K562 (cell line): Measurements from ENCODE around the gene DOK7. TPM values are rescaled to one million over a fixed set of nuclear protein-coding genes. Genes with fewer than 3 reads are reported as not detected.
A peak's percentile ranks its signal among the peaks of the same experiment; 100 is the strongest.

Source experiments
- ATAC-seq: fragments of 200-7000 bp; cut with Tn5 transposase; 3 replicates; pipeline ENCODE4 v1.9.1; 2020; ENCODE audit warnings: moderate library complexity
- BruUV-seq: library from RNA; stranded (reverse); fragments of 400-500 nt; replicated peaks from 2 replicates; lab custom pipeline; 2021; lab: Mats Ljungman, UMichigan
- CTCF ChIA-PET: fragments of 300-600 bp; formaldehyde crosslinking; extraction: SDS; loops from one replicate; lab custom pipeline; 2021; ENCODE audit warnings: low intra/inter-chr PET ratio; lab: Yijun Ruan, JAX
- POLR2A ChIA-PET: fragments of 300-600, 350-650 bp; sonication (Branson Sonifier 250); formaldehyde crosslinking; extraction: SDS; loops from one replicate; lab custom pipeline; 2021; ENCODE audit warnings: antibody characterized with exemption, inconsistent platforms; lab: Yijun Ruan, JAX
- DNase-seq, 4 experiments: peaks; one replicate each; pipeline versions ENCODE4 v3.0.0 to v3.0.0-alpha.2; 2011 to 2018; ENCODE audit warnings: low spot score in 3 of 4, mixed read lengths in 3 of 4; ENCODE audit errors: extremely low read depth in 1 of 4
- FAIRE-seq: peaks from 2 replicates; lab custom pipeline; 2011; peaks lifted over from hg19 to GRCh38; lab: Jason Lieb, UNC
- H2AFZ ChIP-seq: 2 replicates; pipeline ENCODE4 v1.6.0; 2011; ENCODE audit warnings: low read depth, low read length, control low read depth, inconsistent platforms
- H3K27ac ChIP-seq: fragments of 200-600 bp; 3 replicates; pipeline ENCODE4 v1.8.0; 2011; ENCODE audit warnings: low read depth, mild to moderate bottlenecking, control low read depth, inconsistent platforms, low read length, moderate library complexity, mixed read lengths; ENCODE audit errors: extremely low read depth
- H3K27me3 ChIP-seq, 2 experiments: fragments of 300-600 bp in 1 of 2; 2 replicates in 1 of 2; 3 replicates in 1 of 2; pipeline versions ENCODE4 v1.6.0 to v1.8.0; 2011; ENCODE audit warnings: inconsistent platforms in 2 of 2, low read length in 2 of 2, mild to moderate bottlenecking in 1 of 2, mixed read lengths in 1 of 2, moderate library complexity in 1 of 2; ENCODE audit not compliant: control insufficient read depth in 2 of 2, insufficient read depth in 2 of 2
- H3K36me3 ChIP-seq: fragments of 300-600 bp; 3 replicates; pipeline ENCODE4 v1.8.0; 2011; ENCODE audit warnings: mild to moderate bottlenecking, low read length, inconsistent platforms; ENCODE audit not compliant: control insufficient read depth, insufficient read depth
- H3K4me1 ChIP-seq, 2 experiments: fragments of 200-600 bp in 1 of 2; replicated peaks in 1 of 2; 2 replicates in 1 of 2; 3 replicates in 1 of 2; pipeline versions ENCODE4 v1.5.1 to v1.8.0; 2011; ENCODE audit warnings: inconsistent platforms in 2 of 2, low read length in 2 of 2, mild to moderate bottlenecking in 1 of 2, mixed read lengths in 1 of 2, moderate library complexity in 1 of 2; ENCODE audit not compliant: control insufficient read depth in 2 of 2, insufficient read depth in 2 of 2
- H3K4me2 ChIP-seq: 2 replicates; pipeline ENCODE4 v1.6.1; 2011; ENCODE audit warnings: low read length, control low read depth, inconsistent platforms, mixed read lengths; ENCODE audit not compliant: insufficient read depth
- H3K4me3 ChIP-seq: fragments of 200-600 bp; sonication (generic), shearing (Covaris generic); 2 replicates; pipeline ENCODE4 v1.5.1; 2016; ENCODE audit warnings: control low read depth, inconsistent platforms
- H3K79me2 ChIP-seq: fragments of 200-600 bp; 3 replicates; pipeline ENCODE4 v1.8.0; 2011; ENCODE audit warnings: low read length, inconsistent platforms; ENCODE audit not compliant: control insufficient read depth, insufficient read depth
- H3K9ac ChIP-seq, 2 experiments: 2 replicates each; pipeline versions ENCODE4 v1.6.0 to v1.6.1; 2011; ENCODE audit warnings: low read depth in 2 of 2, low read length in 2 of 2, control low read depth in 1 of 2, inconsistent platforms in 1 of 2, mild to moderate bottlenecking in 1 of 2, mixed read lengths in 1 of 2; ENCODE audit not compliant: insufficient read depth in 1 of 2
- H3K9me1 ChIP-seq: one replicate; pipeline ENCODE4 v1.6.0; 2011; ENCODE audit warnings: inconsistent platforms, mild to moderate bottlenecking, low read length, moderate library complexity; ENCODE audit not compliant: control insufficient read depth, insufficient read depth
- H3K9me3 ChIP-seq: replicated peaks from 2 replicates; pipeline ENCODE4 v1.5.1; 2011; ENCODE audit warnings: low read depth, low read length, inconsistent platforms; ENCODE audit not compliant: control insufficient read depth, insufficient read depth
- H4K20me1 ChIP-seq: replicated peaks from 2 replicates; pipeline ENCODE4 v1.6.1; 2011; ENCODE audit warnings: low read length, inconsistent platforms, mixed read lengths; ENCODE audit not compliant: control insufficient read depth, insufficient read depth
- BCL6 ChIP-seq: fragments of 250-450 bp; sonication (Bioruptor Pico); IDR thresholded peaks from 2 replicates; pipeline ENCODE4 v1.4.0; 2020
- HCFC1 ChIP-seq: IDR thresholded peaks from 2 replicates; pipeline ENCODE4 v1.6.1; 2012; ENCODE audit warnings: low read depth, low read length, improper control_type of control experiment
- KDM5B ChIP-seq: fragments of 200-600 bp; sonication (generic); IDR thresholded peaks from 2 replicates; pipeline ENCODE4 v1.6.1; 2012; ENCODE audit warnings: low read depth, mild to moderate bottlenecking, moderate library complexity, low read length, control low read depth, inconsistent platforms; ENCODE audit not compliant: insufficient replicate concordance
- MBD2 ChIP-seq: sonication (generic); IDR thresholded peaks from 2 replicates; pipeline ENCODE4 v1.6.1; 2016; ENCODE audit warnings: low read depth, borderline replicate concordance
- MCM7 ChIP-seq, 2 experiments: fragments of 450-650 bp; IDR thresholded peaks; 2 replicates each; pipeline ENCODE4 v1.6.1; 2016 to 2018
- POLR2H ChIP-seq: IDR thresholded peaks from 2 replicates; pipeline ENCODE4 v1.6.1; 2016; ENCODE audit warnings: missing genetic modification characterization, low read depth, mild to moderate bottlenecking, control low read depth, missing compliant biosample characterization, moderate library complexity
- ZNF830 ChIP-seq: fragments of 250-450 bp; sonication (Bioruptor Pico); IDR thresholded peaks from 2 replicates; pipeline ENCODE4 v1.5.0; 2021; ENCODE audit warnings: mild to moderate bottlenecking
- ZSCAN29 ChIP-seq: fragments of 450-650 bp; IDR thresholded peaks from 2 replicates; pipeline ENCODE4 v1.6.1; 2017
- WGBS: fragments of 100-300 bp; shearing (Covaris generic); methylation state at CpG from one replicate; pipeline ENCODE4 v1.1.6; 2016; ENCODE audit warnings: low coverage, mixed read lengths; ENCODE audit not compliant: insufficient coverage; ENCODE audit errors: missing lambda C conversion rate; 5-methylcytosine and 5-hydroxymethylcytosine counted together
- in situ Hi-C: fragments of 300-500 bp; cut with MboI; formaldehyde crosslinking; loops from 4 replicates; pipeline ENCODE4 v1.15.0; 2018; ENCODE audit warnings: inconsistent platforms, mixed read lengths
- intact Hi-C: fragments of 100-400 bp; cut with micrococcal nuclease; formaldehyde crosslinking; loops from 2 replicates; pipeline ENCODE4 v1.14.2; 2022
- polyA plus RNA-seq, 8 experiments: library from polyadenylated mRNA; depleted of rRNA in 4 of 8; stranded (reverse) in 5 of 8; unstranded in 3 of 8; fragments of >200 nt; fragmentation: Nextera tagmentation in 2 of 8; fragmentation: Illumina TruSeq in 1 of 8; extraction: Ambion mirVana in 2 of 8; extraction: Trizol in 1 of 8; gene quantifications; 2 replicates each; pipeline versions ENCODE4 v1.2.1 to v1.2.3, GENCODE V29; 2011 to 2014; ENCODE audit warnings: inconsistent platforms in 1 of 8, missing spikeins in 1 of 8
- total RNA-seq, 7 experiments: library from RNA; depleted of rRNA in 6 of 7; stranded (reverse); fragments of >200 nt in 6 of 7; fragmentation: Illumina TruSeq in 2 of 7; extraction: Trizol in 2 of 7; gene quantifications; 2 replicates each; pipeline versions ENCODE4 v1.2.1 to v1.2.3, GENCODE V29; 2011 to 2021; ENCODE audit warnings: low replicate concordance in 1 of 7
- TF ChIP-seq, protein P1 (sequence below): sonication (generic); formaldehyde crosslinking; IDR thresholded peaks from 2 replicates; pipeline ENCODE4 v1.8.0; 2022; ENCODE audit warnings: missing genetic modification reagents, mild to moderate bottlenecking, moderate library complexity, borderline replicate concordance
- TF ChIP-seq, protein P2 (sequence below): fragments of 450-650 bp; formaldehyde crosslinking; conservative IDR thresholded peaks from 2 replicates; pipeline ENCODE4 v1.4.0; 2022; ENCODE audit warnings: mild to moderate bottlenecking, missing genetic modification characterization
- TF ChIP-seq, protein P3 (sequence below): sonication (generic); formaldehyde crosslinking; IDR thresholded peaks from 2 replicates; pipeline ENCODE4 v1.8.0; 2022; ENCODE audit warnings: mild to moderate bottlenecking, missing genetic modification reagents
- TF ChIP-seq, protein P4 (sequence below): fragments of 450-650 bp; IDR thresholded peaks from 2 replicates; pipeline ENCODE4 v1.6.1; 2016; ENCODE audit warnings: borderline replicate concordance

The DOK7 gene
- total and polyA plus RNA-seq, 9 of the 15 experiments (the other 6 are each of a cell fraction or from before 2014, with no cell fraction given): not detected

DNA sequence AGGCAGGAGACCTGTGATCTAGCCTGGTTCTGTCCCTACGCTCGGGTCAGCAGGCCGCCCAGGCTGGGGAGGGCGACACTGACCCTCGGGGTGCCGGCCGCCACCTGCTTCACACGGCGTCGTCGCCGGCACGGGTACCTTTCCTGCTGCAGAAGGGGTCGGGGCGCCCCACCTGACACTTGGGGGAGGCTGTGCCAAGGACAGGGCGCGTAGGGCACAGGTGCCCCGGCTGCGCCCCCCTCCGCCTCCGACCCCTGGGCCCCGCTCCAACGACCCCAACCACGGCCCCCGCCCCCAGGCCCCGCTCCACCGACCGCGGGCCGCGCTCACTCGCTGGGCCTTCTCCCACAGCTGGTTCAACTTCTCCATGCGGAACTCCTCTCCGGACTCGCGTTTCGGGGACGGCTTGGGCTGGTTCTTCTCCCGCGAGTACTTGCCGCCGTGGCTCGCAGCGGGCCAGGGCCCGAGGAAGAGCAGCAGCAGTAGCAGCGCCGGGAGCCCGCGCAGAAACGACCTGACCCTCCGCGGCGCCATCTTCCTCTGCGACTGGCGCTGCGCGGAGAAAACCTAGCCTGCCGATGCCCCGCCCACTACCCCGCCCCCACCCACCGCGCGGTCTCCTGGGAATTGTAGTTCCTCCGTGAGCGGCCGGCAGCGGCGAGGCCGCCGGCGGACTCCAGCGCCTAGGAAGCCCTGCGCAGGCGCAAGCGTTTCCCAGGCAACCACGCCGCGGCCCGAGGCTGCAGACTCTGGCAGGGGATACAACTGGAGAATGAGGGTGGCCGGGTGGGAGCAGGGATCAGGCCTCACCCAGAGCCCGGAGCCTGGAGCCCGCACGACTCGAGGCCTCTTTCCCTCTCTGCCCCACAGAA is 69.0 kb downstream of the DOK7 start, which contains the start of gene LRPAP1:
Gene LRPAP1 (minus strand): TSS at position 544 of the 872 bp plus-strand sequence. CDS start 10 bp downstream, at position 534.
- peaks cover 5 to 15% of the 10 kb centered on the region in 2 experiments; a peak in 3 of 5 replicates for H3K27me3 ChIP-seq
- DNase-seq: peak; percentile 91 to 98 (median 98)
- H2AFZ ChIP-seq: peak within 1 kb of the TSS; percentile 92
- no peaks in the 10 kb centered on the region for H3K9me3 ChIP-seq
- POLR2A ChIA-PET: interaction anchor here (0.5 to 0.6 kb wide), 2 partner anchors 12 to 19 kb away, joined by 3 read pairs; no protein-coding TSS in a partner anchor
- no peaks in the 10 kb centered on the region for H3K9me1 ChIP-seq
- no TSS peak for BruUV-seq
- H3K27ac ChIP-seq: peak within 1 kb of the TSS; percentile 81; the same call in 2 of the 3 replicates
- H3K4me1 ChIP-seq: peaks cover 9 to 45% of the 10 kb centered on the region in 2 experiments; a peak in 4 of 5 replicates
- in situ Hi-C loops: no loop called here
- FAIRE-seq: peak; percentile 66
- peaks cover 26% of the 10 kb centered on the region for H4K20me1 ChIP-seq
- peaks cover 25% of the 10 kb centered on the region; the same call in 2 of the 3 replicates for H3K36me3 ChIP-seq
- intact Hi-C loops: no loop called here
- H3K9ac ChIP-seq: peak within 1 kb of the TSS; percentile 78 to 100
- CTCF ChIA-PET: no interaction called here
- H3K4me3 ChIP-seq: peak within 1 kb of the TSS; percentile 86
- under 1% methylated on average over 49 of the region's 84 CpGs for WGBS
- peak within 1 kb of the TSS; percentile 95 for H3K4me2 ChIP-seq
- peaks cover 39% of the 10 kb centered on the region for H3K79me2 ChIP-seq
- peak; percentile 96 for ATAC-seq
- TF ChIP-seq, protein P1, sequence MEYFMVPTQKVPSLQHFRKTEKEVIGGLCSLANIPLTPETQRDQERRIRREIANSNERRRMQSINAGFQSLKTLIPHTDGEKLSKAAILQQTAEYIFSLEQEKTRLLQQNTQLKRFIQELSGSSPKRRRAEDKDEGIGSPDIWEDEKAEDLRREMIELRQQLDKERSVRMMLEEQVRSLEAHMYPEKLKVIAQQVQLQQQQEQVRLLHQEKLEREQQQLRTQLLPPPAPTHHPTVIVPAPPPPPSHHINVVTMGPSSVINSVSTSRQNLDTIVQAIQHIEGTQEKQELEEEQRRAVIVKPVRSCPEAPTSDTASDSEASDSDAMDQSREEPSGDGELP (CRISPR knock-in tag): peak; percentile 73
- TF ChIP-seq, protein P2, sequence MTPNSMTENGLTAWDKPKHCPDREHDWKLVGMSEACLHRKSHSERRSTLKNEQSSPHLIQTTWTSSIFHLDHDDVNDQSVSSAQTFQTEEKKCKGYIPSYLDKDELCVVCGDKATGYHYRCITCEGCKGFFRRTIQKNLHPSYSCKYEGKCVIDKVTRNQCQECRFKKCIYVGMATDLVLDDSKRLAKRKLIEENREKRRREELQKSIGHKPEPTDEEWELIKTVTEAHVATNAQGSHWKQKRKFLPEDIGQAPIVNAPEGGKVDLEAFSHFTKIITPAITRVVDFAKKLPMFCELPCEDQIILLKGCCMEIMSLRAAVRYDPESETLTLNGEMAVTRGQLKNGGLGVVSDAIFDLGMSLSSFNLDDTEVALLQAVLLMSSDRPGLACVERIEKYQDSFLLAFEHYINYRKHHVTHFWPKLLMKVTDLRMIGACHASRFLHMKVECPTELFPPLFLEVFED (CRISPR knock-in tag): 0 out of 2 replicates have a peak, but pooled peaks have one; percentile 31
- TF ChIP-seq POLR2H (tag) (peak; percentile 81), MCM7 (IDR thresholded peaks at IDR 0.05) (no peak), ZNF830 (CRISPR knock-in tag) (no peak), BCL6 (CRISPR knock-in tag) (no peak), MBD2 (peak; percentile 73), KDM5B (peak; percentile 96), HCFC1 (peak; percentile 88), ZSCAN29 (no peak)
- TF ChIP-seq, protein P3, sequence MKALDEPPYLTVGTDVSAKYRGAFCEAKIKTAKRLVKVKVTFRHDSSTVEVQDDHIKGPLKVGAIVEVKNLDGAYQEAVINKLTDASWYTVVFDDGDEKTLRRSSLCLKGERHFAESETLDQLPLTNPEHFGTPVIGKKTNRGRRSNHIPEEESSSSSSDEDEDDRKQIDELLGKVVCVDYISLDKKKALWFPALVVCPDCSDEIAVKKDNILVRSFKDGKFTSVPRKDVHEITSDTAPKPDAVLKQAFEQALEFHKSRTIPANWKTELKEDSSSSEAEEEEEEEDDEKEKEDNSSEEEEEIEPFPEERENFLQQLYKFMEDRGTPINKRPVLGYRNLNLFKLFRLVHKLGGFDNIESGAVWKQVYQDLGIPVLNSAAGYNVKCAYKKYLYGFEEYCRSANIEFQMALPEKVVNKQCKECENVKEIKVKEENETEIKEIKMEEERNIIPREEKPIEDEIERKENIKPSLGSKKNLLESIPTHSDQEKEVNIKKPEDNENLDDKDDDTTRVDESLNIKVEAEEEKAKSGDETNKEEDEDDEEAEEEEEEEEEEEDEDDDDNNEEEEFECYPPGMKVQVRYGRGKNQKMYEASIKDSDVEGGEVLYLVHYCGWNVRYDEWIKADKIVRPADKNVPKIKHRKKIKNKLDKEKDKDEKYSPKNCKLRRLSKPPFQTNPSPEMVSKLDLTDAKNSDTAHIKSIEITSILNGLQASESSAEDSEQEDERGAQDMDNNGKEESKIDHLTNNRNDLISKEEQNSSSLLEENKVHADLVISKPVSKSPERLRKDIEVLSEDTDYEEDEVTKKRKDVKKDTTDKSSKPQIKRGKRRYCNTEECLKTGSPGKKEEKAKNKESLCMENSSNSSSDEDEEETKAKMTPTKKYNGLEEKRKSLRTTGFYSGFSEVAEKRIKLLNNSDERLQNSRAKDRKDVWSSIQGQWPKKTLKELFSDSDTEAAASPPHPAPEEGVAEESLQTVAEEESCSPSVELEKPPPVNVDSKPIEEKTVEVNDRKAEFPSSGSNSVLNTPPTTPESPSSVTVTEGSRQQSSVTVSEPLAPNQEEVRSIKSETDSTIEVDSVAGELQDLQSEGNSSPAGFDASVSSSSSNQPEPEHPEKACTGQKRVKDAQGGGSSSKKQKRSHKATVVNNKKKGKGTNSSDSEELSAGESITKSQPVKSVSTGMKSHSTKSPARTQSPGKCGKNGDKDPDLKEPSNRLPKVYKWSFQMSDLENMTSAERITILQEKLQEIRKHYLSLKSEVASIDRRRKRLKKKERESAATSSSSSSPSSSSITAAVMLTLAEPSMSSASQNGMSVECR (CRISPR knock-in tag): peak; percentile 56; the same call in 1 of the 2 replicates
- TF ChIP-seq, protein P4, sequence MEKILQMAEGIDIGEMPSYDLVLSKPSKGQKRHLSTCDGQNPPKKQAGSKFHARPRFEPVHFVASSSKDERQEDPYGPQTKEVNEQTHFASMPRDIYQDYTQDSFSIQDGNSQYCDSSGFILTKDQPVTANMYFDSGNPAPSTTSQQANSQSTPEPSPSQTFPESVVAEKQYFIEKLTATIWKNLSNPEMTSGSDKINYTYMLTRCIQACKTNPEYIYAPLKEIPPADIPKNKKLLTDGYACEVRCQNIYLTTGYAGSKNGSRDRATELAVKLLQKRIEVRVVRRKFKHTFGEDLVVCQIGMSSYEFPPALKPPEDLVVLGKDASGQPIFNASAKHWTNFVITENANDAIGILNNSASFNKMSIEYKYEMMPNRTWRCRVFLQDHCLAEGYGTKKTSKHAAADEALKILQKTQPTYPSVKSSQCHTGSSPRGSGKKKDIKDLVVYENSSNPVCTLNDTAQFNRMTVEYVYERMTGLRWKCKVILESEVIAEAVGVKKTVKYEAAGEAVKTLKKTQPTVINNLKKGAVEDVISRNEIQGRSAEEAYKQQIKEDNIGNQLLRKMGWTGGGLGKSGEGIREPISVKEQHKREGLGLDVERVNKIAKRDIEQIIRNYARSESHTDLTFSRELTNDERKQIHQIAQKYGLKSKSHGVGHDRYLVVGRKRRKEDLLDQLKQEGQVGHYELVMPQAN: peak; percentile 50; the same call in 1 of the 2 replicates
